Mucosa of descending colon (tissue), 3 donors: Measurements from ENCODE around the gene RORC. TPM values are rescaled to one million over a fixed set of nuclear protein-coding genes. Genes with fewer than 3 reads are reported as not detected.

Experiments used
- ATAC-seq: fragments of 200-7000 bp; cut with Tn5 transposase; one replicate; pipeline ENCODE4 v1.9.1; 2020; ENCODE audit warnings: mild to moderate bottlenecking, moderate library complexity
- DNase-seq, 3 donors: peaks; one replicate each; pipeline ENCODE4 v3.0.0-alpha.2; 2020
- H3K36me3 ChIP-seq: fragments of 200-600 bp; one replicate; pipeline ENCODE4 v1.8.0; 2021; ENCODE audit warnings: low read depth, mild to moderate bottlenecking
- H3K4me1 ChIP-seq: fragments of 200-600 bp; one replicate; pipeline ENCODE4 v1.8.0; 2021; ENCODE audit warnings: low read depth, mild to moderate bottlenecking
- H3K4me3 ChIP-seq: fragments of 200-600 bp; one replicate; pipeline ENCODE4 v1.8.0; 2021; ENCODE audit warnings: mild to moderate bottlenecking
- H3K9me3 ChIP-seq: fragments of 200-600 bp; one replicate; pipeline ENCODE4 v1.8.0; 2021; ENCODE audit warnings: mild to moderate bottlenecking
- intact Hi-C, 2 donors: fragments of 100-400 bp; cut with DNase I in 1 of 2; cut with micrococcal nuclease in 1 of 2; formaldehyde crosslinking; loops; one replicate each; pipeline versions ENCODE4 v1.11.0 to v1.11.1; 2022; cut with DNase I, micrococcal nuclease
- total RNA-seq, 3 donors: library from RNA; stranded (reverse); fragmentation: NEBNext Ultra II Directional in 2 of 3; extraction: Animal tissue kit (Norgen Biotek cat#: 25700) in 2 of 3; gene quantifications; one replicate each; pipeline versions ENCODE4 v1.2.1 to v1.2.4, GENCODE V29; 2021 to 2023
- TF ChIP-seq, protein P1 (sequence below): fragments of 200-600 bp; IDR thresholded peaks from one replicate; pipeline ENCODE4 v1.8.0; 2022; ENCODE audit warnings: antibody characterized with exemption, mild to moderate bottlenecking
- donor health status: DM: no; HTN: no; CAD: no; lungs with moderate emphysema.
- donor health status: DM: no; HTN: no; CAD: no.
- donor health status: DM: no; HTN: yes; CAD: no.

RORC gene
- total RNA-seq, 3 donors from 2014 or later: 9.5 to 29.5 (median 17.7) TPM

DNA sequence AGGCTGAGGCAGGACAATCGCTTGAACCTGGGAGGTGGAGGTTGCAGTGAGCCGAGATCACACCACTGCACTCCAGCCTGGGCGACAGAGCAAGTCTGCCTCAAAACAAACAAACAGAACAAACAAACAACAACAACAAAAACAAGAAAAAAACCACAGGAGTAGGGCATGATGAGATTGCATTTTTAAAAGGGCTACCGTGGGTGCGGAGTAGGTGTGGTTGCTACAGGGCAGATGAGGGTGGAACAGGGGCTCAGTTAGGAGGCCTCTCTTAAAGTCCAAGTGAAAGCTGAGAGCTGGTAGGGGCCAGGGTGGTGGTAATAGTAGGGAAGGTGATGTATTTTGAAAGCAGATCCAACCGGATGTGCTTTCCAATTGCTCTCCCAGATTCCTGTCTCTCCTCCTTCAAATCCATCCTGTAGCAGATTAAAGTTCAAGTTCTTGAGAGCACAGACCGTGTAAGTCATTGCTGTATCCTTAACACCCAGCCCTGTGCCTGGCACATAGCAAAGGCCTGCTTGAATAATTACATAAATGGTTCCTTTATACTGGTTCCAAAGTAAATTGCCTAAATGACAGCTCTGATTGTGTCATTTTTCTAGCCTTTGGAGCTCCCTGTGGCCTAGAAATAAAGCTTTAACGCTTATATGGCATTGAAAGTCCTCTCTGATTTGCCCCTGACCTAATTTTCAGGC lies 22.2 kb downstream of the RORC start:
- Histone ChIP-seq H3K36me3 (no peaks in the 10 kb centered on the region), H3K9me3 (no peaks in the 10 kb centered on the region), H3K4me1 (no peaks in the 10 kb centered on the region), H3K4me3 (no peak overlapping the region)
- ATAC-seq (no peak), DNase-seq (no peak)
- TF ChIP-seq, protein P1, sequence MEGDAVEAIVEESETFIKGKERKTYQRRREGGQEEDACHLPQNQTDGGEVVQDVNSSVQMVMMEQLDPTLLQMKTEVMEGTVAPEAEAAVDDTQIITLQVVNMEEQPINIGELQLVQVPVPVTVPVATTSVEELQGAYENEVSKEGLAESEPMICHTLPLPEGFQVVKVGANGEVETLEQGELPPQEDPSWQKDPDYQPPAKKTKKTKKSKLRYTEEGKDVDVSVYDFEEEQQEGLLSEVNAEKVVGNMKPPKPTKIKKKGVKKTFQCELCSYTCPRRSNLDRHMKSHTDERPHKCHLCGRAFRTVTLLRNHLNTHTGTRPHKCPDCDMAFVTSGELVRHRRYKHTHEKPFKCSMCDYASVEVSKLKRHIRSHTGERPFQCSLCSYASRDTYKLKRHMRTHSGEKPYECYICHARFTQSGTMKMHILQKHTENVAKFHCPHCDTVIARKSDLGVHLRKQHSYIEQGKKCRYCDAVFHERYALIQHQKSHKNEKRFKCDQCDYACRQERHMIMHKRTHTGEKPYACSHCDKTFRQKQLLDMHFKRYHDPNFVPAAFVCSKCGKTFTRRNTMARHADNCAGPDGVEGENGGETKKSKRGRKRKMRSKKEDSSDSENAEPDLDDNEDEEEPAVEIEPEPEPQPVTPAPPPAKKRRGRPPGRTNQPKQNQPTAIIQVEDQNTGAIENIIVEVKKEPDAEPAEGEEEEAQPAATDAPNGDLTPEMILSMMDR: no peak
- intact Hi-C loops: no loop called here

DNA sequence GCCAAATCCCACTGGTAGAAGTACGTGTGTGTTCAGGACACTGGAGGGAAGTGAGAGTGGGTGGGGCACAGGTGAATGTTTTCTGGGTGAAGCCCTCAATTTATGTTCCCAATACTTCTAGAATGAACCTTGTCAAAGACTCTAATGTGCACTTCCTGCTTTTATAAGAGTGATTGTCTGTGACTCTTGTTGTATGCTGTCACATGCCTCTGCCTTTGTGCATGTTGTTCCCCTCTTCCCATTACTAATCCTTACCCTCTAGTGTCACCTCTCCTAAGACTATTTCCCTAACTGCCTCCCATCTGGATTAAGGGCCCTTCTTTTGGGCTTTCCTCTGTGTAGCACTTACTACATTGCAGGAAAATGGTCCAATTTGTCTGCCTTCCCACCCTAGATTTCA lies 23.8 kb downstream of the RORC start:
- intact Hi-C loops: no loop called here

DNA sequence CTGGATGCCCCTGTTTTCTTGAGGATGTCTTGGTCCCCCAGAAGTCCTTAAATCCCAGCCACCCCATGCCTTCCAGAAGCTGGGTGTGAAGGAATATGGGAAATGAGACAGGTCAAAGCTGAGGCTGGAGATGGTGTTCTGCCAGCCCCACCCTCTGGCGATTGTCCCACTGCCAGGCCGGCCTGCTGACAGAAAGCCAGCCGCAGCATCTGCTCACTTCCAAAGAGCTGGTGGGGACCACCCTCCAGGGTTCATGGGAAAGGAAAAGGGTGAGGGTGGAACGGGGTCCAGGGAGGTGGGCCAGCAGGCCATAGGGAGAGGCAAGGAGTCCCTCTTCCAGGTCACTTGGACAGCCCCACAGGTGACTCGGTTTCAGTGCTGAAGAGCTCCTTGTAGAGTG lies 24.5 kb downstream of the RORC start:
- intact Hi-C loops: no loop called here
- H3K9me3 ChIP-seq: no peaks in the 10 kb centered on the region
- no peak for DNase-seq
- H3K36me3 ChIP-seq: no peaks in the 10 kb centered on the region
- TF ChIP-seq, protein P1: no peak
- no peaks in the 10 kb centered on the region for H3K4me1 ChIP-seq
- H3K4me3 ChIP-seq: no peak overlapping the region
- no peak for ATAC-seq

More for the DNA sequence above, 23.8 kb downstream of the RORC start:
- no peaks in the 10 kb centered on the region for H3K4me1 ChIP-seq
- TF ChIP-seq, protein P1: no peak
- H3K4me3 ChIP-seq: no peak overlapping the region
- H3K9me3 ChIP-seq: no peaks in the 10 kb centered on the region
- DNase-seq: no peak
- ATAC-seq: no peak
- H3K36me3 ChIP-seq: no peaks in the 10 kb centered on the region

DNA sequence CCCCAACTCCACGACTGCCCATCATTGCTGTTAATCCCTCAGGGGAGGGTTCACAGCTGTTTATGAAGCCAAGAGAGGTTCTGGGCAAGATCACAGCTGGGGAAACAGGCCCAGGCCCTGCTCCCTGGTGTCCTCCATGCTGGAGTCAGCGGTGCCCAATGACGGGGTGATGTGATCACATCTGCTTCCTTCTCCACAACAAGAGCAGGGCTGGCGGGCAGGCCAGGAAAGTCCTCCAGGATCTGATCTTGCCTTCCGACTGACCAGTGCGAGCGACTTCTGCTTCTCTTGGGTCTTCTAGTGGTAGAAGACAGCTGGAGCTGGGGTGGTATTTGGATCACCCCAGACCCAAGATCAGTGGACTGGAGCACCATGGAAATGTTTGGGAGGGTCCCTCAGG lies 25.4 kb downstream of the RORC start:
- no peak for DNase-seq
- TF ChIP-seq, protein P1: no peak
- Histone ChIP-seq H3K4me1 (no peaks in the 10 kb centered on the region), H3K9me3 (no peaks in the 10 kb centered on the region), H3K36me3 (no peaks in the 10 kb centered on the region), H3K4me3 (no peak overlapping the region)
- ATAC-seq: no peak
- intact Hi-C loops: no loop called here

DNA sequence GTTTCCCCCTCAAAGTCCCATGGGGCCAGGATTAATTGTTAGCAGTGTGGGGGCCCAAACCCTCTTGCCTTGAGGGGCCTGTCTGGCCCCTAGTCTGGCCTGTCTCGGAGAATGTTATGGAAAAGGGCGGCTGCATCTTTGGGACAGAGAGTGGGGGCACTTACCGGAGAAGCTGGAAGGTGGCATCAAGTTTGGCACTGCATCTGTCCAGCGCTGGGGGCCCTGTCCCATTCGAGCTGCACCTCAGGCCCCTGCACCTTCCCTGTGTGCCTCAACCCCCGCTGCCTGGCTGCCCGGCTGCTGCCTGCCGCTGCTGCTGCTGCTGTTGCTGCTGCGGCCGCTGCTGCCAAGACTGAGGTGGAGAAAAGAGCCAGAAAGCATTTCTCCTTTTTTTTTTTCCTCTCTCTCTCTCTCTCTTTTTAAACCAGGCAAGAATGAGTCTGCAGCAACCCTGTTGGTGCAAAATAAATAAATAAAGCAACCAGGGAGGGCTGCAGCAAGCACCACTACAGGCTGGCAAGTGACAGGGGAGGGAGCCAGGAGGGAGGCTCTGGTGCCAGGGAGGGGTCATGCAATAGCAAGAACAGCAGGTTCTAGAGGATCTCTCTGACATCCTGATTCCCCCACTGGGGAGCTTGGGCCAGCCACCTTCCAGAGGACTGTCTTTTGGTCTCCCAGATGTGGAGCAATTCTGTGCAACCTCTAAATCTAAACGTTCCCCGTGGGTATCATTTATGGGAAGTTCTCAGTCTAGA lies 26.4 kb downstream of the RORC start, which contains the start of gene LINGO4:
Gene LINGO4, minus strand, starts transcription at position 354 of the 755 bp plus-strand sequence. CDS start 2,715 bp downstream, outside the sequence.
- intact Hi-C loops: no loop called here
- ATAC-seq (no peak), DNase-seq (no peak)
- TF ChIP-seq, protein P1: no peak
- H3K4me1 ChIP-seq: no peaks in the 10 kb centered on the region
- H3K9me3 ChIP-seq: no peaks in the 10 kb centered on the region
- H3K4me3 ChIP-seq: no peak within 1 kb of the TSS
- H3K36me3 ChIP-seq: no peaks in the 10 kb centered on the region
